Measurements from ENCODE around the gene GAN. TPM values are rescaled to one million over a fixed set of nuclear protein-coding genes. Genes with fewer than 3 reads are reported as not detected.
A peak's percentile ranks its signal among the peaks of the same experiment; 100 is the strongest.

Gene GAN
- total RNA-seq, result 5.0 and 5.6 TPM in 2 replicates

- DNase-seq (ENCODE audit: low read depth in 2 of 2), result peak; percentile 92 to 97
Measured at GRCh38 chr16:81314603-81315270, at the start of gene GAN. Gene GAN, plus strand, starts transcription at chr16:81314962. Its CDS starts 152 bp downstream, at chr16:81315114.

- DNase-seq (ENCODE audit: low read depth in 2 of 2), result no peak
Measured at GRCh38 chr16:81265052-81265451, 49.7 kb upstream of the GAN start.

- no peak for DNase-seq (ENCODE audit: low read depth in 2 of 2)
Measured at GRCh38 chr16:81265658-81266451, 48.9 kb upstream of the GAN start.

GRCh38 chr16:81266680-81267095 lies 48.1 kb upstream of the GAN start:
- DNase-seq (ENCODE audit: low read depth in 2 of 2), result no peak

- no peak for DNase-seq (ENCODE audit: low read depth in 2 of 2)
Measured at GRCh38 chr16:81268509-81268908, 46.3 kb upstream of the GAN start.

- no peak for DNase-seq (ENCODE audit: low read depth in 2 of 2)
Measured at GRCh38 chr16:81273223-81273950, 41.4 kb upstream of the GAN start.

- DNase-seq (ENCODE audit: low read depth in 2 of 2), result no peak
Measured at GRCh38 chr16:81275064-81275532, 39.7 kb upstream of the GAN start.

GRCh38 chr16:81275795-81276194 lies 39.0 kb upstream of the GAN start:
- DNase-seq (ENCODE audit: low read depth in 2 of 2), result no peak

GRCh38 chr16:81276323-81276722 lies 38.4 kb upstream of the GAN start:
- DNase-seq (ENCODE audit: low read depth in 2 of 2), result no peak

GRCh38 chr16:81277541-81278080 lies 37.2 kb upstream of the GAN start:
- no peak for DNase-seq (ENCODE audit: low read depth in 2 of 2)

GRCh38 chr16:81278526-81278925 lies 36.2 kb upstream of the GAN start:
- DNase-seq (ENCODE audit: low read depth in 2 of 2), result no peak

GRCh38 chr16:81279392-81279791 lies 35.4 kb upstream of the GAN start:
- peak in 1 of 2 donors; percentile 86 for DNase-seq (ENCODE audit: low read depth in 2 of 2)

- peak; percentile 11 to 84 for DNase-seq (ENCODE audit: low read depth in 2 of 2)
Measured at GRCh38 chr16:81280393-81280792, 34.4 kb upstream of the GAN start.

GRCh38 chr16:81283044-81283443 lies 31.7 kb upstream of the GAN start:
- DNase-seq (ENCODE audit: low read depth in 2 of 2), result no peak

- DNase-seq (ENCODE audit: low read depth in 2 of 2), result no peak
Measured at GRCh38 chr16:81284995-81285600, 29.7 kb upstream of the GAN start.

- no peak for DNase-seq (ENCODE audit: low read depth in 2 of 2)
Measured at GRCh38 chr16:81286190-81286589, 28.6 kb upstream of the GAN start.

- DNase-seq (ENCODE audit: low read depth in 2 of 2), result no peak
Measured at GRCh38 chr16:81291117-81291516, 23.6 kb upstream of the GAN start.

- no peak for DNase-seq (ENCODE audit: low read depth in 2 of 2)
Measured at GRCh38 chr16:81292936-81293335, 21.8 kb upstream of the GAN start.

- no peak for DNase-seq (ENCODE audit: low read depth in 2 of 2)
Measured at GRCh38 chr16:81293909-81294802, 20.6 kb upstream of the GAN start.

- no peak for DNase-seq (ENCODE audit: low read depth in 2 of 2)
Measured at GRCh38 chr16:81296631-81297030, 18.1 kb upstream of the GAN start.

All from dermis microvascular lymphatic vessel endothelial cell (primary cell).